Measurements from ENCODE around the gene BPIFB3.

GRCh38 chr20:33113387-33113908 is 59.7 kb downstream of the BPIFB3 start:
- TF ChIP-seq POLR2AphosphoS5 (IDR thresholded peaks at IDR 0.05) (no peak), POLR2A (IDR thresholded peaks at IDR 0.05) (no peak)
